NOMO-1 (cell line): ENCODE measurements around the gene ZNF318.

Experiments used
- DNase-seq, 2 experiments: peaks; one replicate each; lab custom pipeline; 2025; ENCODE audit not compliant: unreplicated experiment in 2 of 2; lab: John Stamatoyannopoulos, UW

ZNF318 gene

DNA sequence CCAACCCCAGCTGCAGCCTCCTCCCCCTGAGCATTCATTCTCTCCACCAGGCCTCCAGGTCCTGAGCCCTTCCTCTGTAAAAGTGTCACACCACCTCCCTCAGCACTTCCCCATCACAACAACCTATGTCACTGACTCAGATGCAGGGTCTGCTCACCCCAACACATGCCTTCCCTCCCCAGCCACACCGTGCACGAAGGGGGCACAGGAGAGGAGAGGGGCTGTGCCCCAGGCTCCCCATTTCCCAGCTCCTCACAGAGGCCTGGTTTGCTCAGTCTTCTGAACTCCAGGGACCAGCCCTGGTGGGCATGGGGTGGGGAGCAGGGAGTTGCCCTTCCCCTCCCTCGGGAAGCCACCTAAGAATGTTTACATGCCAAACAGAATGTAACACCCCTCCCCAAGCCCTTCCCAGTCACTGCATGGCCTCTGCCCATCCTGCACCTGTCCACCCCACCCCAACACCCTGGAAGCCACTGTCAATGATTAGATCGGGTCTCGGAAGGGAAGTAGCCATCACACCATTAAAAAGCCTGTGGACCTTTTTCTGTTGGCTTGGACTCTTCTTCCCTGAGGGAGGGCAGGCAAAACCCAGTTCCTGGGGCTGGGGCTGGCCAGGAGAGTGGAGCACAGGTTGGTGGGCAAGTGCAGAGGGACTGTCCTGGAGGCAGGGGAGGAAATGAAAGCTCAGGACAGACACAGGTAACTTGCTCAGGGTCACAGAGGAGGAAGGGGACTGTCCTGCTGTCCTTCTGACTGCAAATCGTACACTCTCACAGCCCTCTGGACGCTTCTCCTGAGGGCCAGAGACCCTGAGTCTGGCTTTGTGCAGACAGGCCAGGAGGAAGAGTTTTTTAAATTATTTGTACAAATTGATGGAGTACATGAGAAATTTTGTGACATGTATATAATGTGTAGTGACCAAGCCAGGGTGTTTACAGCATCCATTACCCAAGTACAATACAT lies 81.4 kb downstream of the ZNF318 start:
- no peak for DNase-seq

DNA sequence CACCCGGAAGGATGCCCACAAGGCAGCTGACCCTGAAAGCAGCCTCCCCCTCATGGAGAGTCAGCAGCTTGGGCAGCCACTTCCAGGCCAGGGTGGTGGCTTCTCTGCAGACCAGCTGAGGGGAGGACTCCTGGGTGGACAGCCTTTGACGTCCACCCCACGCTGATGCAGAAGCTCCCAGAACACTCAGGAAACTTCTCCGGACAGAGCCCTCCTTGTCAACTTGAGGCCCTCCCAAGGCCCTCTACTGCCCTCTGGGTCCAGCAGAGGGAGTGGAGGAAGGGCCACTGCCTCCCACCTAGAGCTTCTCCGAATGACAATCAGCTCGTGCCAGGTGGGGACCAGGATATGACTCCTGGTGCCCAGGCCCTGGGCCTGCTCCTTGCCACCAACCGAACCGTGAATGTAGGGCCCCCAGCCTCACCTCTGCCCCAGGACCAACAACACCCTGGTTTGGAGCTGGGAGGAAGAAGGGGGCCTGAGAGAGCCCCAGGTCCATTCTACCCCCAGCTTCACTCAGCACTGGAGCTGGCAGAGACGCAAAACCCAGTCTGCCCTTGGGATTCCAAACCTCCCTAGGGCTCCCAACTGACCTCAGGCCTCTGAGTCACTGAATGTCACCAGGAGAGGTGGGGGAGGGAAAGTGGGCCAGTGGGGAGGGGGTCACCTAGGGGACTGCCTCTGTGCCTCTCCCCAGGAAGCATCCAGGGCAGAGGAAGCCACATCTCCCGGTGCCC lies 82.3 kb downstream of the ZNF318 start:
- no peak for DNase-seq

DNA sequence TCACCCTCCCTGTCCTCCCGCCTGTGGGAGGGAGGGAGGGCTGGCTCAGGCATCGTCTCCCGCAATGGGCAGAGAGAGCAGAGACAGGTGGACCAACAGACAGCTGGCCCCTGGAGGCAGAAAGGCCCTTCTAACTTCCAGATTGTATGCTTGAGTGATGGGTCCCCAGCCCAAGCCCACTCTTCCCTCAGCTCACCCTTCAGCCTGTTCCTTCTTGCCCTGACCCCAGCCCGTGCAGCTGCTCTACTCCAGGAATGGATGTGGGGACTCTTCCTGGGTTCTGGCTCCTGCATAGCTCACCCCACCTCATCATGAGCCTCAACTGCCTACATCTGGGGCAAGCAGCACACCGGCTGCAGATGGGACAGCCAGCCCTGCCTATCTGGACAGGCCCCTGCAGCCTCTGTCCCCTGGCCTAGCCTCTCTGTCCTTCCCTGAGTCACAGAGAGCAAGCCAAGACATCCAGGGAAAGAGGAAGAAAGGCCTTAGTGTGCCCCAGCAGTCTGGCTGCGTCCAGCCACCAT lies 82.9 kb downstream of the ZNF318 start:
- DNase-seq, result no peak
